ENCODE data around the gene TNFRSF8.

DNA sequence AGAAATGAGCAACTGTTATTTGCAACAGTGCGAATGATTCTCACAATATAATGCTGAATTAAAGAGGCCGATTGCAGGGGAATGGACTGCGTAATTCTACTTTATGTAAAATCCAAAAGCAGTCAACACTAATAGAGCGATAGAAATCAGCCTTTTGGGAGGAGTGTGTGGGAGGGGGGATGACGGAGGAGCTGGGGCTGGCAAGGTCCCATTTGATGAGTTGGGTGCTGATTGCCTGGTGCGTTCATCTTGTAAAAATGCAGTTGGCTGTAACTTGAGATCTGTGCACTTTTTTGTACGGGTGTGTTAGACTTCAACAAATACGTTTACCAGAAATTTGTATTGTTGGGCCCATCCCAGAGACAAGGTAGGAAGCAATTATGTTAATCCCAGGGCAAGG lies 20.7 kb downstream of the TNFRSF8 start:
- TF ChIP-seq, protein P1, sequence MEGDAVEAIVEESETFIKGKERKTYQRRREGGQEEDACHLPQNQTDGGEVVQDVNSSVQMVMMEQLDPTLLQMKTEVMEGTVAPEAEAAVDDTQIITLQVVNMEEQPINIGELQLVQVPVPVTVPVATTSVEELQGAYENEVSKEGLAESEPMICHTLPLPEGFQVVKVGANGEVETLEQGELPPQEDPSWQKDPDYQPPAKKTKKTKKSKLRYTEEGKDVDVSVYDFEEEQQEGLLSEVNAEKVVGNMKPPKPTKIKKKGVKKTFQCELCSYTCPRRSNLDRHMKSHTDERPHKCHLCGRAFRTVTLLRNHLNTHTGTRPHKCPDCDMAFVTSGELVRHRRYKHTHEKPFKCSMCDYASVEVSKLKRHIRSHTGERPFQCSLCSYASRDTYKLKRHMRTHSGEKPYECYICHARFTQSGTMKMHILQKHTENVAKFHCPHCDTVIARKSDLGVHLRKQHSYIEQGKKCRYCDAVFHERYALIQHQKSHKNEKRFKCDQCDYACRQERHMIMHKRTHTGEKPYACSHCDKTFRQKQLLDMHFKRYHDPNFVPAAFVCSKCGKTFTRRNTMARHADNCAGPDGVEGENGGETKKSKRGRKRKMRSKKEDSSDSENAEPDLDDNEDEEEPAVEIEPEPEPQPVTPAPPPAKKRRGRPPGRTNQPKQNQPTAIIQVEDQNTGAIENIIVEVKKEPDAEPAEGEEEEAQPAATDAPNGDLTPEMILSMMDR (IDR thresholded peaks at IDR 0.05; ENCODE audit: low read depth, low read length, poor library complexity, severe bottlenecking): no peak
- TF ChIP-seq EZH2phosphoT487 (IDR thresholded peaks at IDR 0.05; ENCODE audit: borderline replicate concordance, low read length): no peak
